ENCODE measurements around the gene VGLL4. TPM values are rescaled to one million over a fixed set of nuclear protein-coding genes. Genes with fewer than 3 reads are reported as not detected.

Gene VGLL4
- total RNA-seq, 1 experiment from 2014 or later = 26.9 TPM

DNA sequence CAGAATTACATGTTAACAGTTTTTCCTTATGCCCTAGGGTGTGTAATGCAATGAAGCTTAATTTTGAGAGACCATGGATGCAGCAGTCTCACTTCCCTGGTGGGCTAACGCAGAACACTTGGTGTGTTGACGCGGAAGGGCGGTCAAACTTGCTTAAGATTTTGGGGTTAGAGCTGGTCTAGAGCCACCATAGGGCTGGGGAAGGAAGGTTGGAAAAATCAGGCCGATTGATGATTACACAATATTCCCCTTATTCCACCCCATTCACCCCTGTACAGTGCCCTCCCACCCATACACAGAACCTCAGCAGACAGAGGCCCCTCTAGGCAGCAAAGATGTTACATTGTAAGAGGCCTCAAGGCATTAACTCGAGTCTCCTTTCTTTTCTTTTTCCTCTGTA is 24.3 kb downstream of the VGLL4 start:
- H3K79me2 ChIP-seq (ENCODE audit: insufficient read depth, low read length) = peaks cover 46% of the 10 kb centered on the region
- no peak overlapping the region for H2AFZ ChIP-seq (ENCODE audit: low read depth, low read length, poor library complexity, severe bottlenecking)
- no peaks in the 10 kb centered on the region for H3K27me3 ChIP-seq (ENCODE audit: insufficient read depth, low read length)
- no peaks in the 10 kb centered on the region for H3K36me3 ChIP-seq (ENCODE audit: control insufficient read depth in 1 of 2, insufficient read depth in 2 of 2, low read length in 2 of 2)
- no peaks in the 10 kb centered on the region; the same call in 1 of the 2 replicates for H4K20me1 ChIP-seq (ENCODE audit: insufficient read depth)
- no peak overlapping the region for H3K4me2 ChIP-seq (ENCODE audit: low read length)
- ATAC-seq = no peak
- H3K4me3 ChIP-seq (replicated peaks in 1 of 2; ENCODE audit: low read depth in 1 of 2, low read length in 2 of 2) = no peak overlapping the region
- H3K4me1 ChIP-seq (ENCODE audit: control insufficient read depth in 1 of 2, insufficient read depth in 2 of 2, low read length in 2 of 2) = no peaks in the 10 kb centered on the region
- intact Hi-C loops (cut with micrococcal nuclease) = no loop called here
- RAD21 ChIA-PET (ENCODE audit: low non-redundant PET in 1 of 2, low total read pairs in 2 of 2, uncharacterized antibody in 2 of 2, unreplicated experiment in 2 of 2) = no interaction called here
- TF ChIP-seq, protein P1, sequence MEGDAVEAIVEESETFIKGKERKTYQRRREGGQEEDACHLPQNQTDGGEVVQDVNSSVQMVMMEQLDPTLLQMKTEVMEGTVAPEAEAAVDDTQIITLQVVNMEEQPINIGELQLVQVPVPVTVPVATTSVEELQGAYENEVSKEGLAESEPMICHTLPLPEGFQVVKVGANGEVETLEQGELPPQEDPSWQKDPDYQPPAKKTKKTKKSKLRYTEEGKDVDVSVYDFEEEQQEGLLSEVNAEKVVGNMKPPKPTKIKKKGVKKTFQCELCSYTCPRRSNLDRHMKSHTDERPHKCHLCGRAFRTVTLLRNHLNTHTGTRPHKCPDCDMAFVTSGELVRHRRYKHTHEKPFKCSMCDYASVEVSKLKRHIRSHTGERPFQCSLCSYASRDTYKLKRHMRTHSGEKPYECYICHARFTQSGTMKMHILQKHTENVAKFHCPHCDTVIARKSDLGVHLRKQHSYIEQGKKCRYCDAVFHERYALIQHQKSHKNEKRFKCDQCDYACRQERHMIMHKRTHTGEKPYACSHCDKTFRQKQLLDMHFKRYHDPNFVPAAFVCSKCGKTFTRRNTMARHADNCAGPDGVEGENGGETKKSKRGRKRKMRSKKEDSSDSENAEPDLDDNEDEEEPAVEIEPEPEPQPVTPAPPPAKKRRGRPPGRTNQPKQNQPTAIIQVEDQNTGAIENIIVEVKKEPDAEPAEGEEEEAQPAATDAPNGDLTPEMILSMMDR (IDR thresholded peaks at IDR 0.05 in 2 of 3, conservative IDR thresholded peaks at IDR 0.05 in 1 of 3; ENCODE audit: borderline replicate concordance in 1 of 3, insufficient read depth in 1 of 3, low read depth in 2 of 3, low read length in 2 of 3) = no peak
- no peak for TF ChIP-seq CEBPB (IDR thresholded peaks at IDR 0.05; ENCODE audit: low read depth)
- no peak for TF ChIP-seq ZFX (IDR thresholded peaks at IDR 0.05)
- TF ChIP-seq TCF7L2 (IDR thresholded peaks at IDR 0.05; ENCODE audit: borderline replicate concordance, extremely low read depth, insufficient read depth, insufficient read length) = no peak
- no peak for TF ChIP-seq REST (IDR thresholded peaks at IDR 0.05; ENCODE audit: low read depth)
- no peak for TF ChIP-seq SIN3A (IDR thresholded peaks at IDR 0.05; ENCODE audit: low read depth)
- TF ChIP-seq ELF1 (IDR thresholded peaks at IDR 0.05; ENCODE audit: borderline replicate concordance, low read depth) = no peak
- no peak for TF ChIP-seq YY1 (IDR thresholded peaks at IDR 0.05; ENCODE audit: extremely low read depth, insufficient replicate concordance, low read depth, low read length)
- no peak for TF ChIP-seq ZNF274 (IDR thresholded peaks at IDR 0.05; ENCODE audit: low read depth, low read length)
- no peak for TF ChIP-seq POLR2A (IDR thresholded peaks at IDR 0.05; ENCODE audit: borderline replicate concordance, extremely low read depth, insufficient read depth, insufficient read length)
- no peak for TF ChIP-seq EGR1 (IDR thresholded peaks at IDR 0.05; ENCODE audit: low read depth)
- no peak for TF ChIP-seq SRF (IDR thresholded peaks at IDR 0.05; ENCODE audit: low read depth)
- no peak for TF ChIP-seq FOSL1 (IDR thresholded peaks at IDR 0.05; ENCODE audit: low read depth)
- TF ChIP-seq, protein P2, sequence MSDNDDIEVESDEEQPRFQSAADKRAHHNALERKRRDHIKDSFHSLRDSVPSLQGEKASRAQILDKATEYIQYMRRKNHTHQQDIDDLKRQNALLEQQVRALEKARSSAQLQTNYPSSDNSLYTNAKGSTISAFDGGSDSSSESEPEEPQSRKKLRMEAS (IDR thresholded peaks at IDR 0.05) = no peak
- TF ChIP-seq EZH2phosphoT487 (IDR thresholded peaks at IDR 0.05; ENCODE audit: borderline replicate concordance) = no peak
- TF ChIP-seq ZBTB33 (IDR thresholded peaks at IDR 0.05; ENCODE audit: extremely low read depth, insufficient replicate concordance, low read length) = no peak
- no peaks in the 10 kb centered on the region for H3K9me2 ChIP-seq (ENCODE audit: insufficient read depth)
- H3K9ac ChIP-seq (ENCODE audit: low read length) = no peak overlapping the region
- no peak for DNase-seq (ENCODE audit: low read depth, low spot score)
- POLR2A ChIA-PET = interaction anchor here (1.1 kb wide), 1 partner anchor 13 kb away, joined by 3 read pairs; no protein-coding TSS in a partner anchor
- no peaks in the 10 kb centered on the region for H3K9me3 ChIP-seq (ENCODE audit: control insufficient read depth in 1 of 2, insufficient read depth in 1 of 2, low read depth in 1 of 2, low read length in 2 of 2)
- CTCF ChIA-PET = no interaction called here
- BruUV-seq (replicated peaks) = no TSS peak
- no peak overlapping the region for H3K27ac ChIP-seq (ENCODE audit: low read depth, low read length)
